ENCODE measurements around the gene PRR35. TPM values are rescaled to one million over a fixed set of nuclear protein-coding genes. Genes with fewer than 3 reads are reported as not detected.

PRR35 gene
- total RNA-seq, 1 experiment from 2014 or later: not detected

GRCh38 chr16:552171-552570 lies 8.0 kb upstream of the PRR35 start:
- Histone ChIP-seq H3K27ac (no peak overlapping the region), H3K4me3 (no peak overlapping the region), H3K9me3 (replicated peaks) (0 out of 2 replicates have a peak, but pooled peaks cover 3% of the 10 kb centered on the region), H3K4me1 (no peaks in the 10 kb centered on the region), H3K36me3 (peaks cover 37% of the 10 kb centered on the region), H3K27me3 (peaks cover under 1% of the 10 kb centered on the region; the same call in 1 of the 2 replicates)
- no peak for DNase-seq

GRCh38 chr16:553601-554296 lies 6.4 kb upstream of the PRR35 start:
- DNase-seq: no peak
- H3K27me3 ChIP-seq: peaks cover 14% of the 10 kb centered on the region; the same call in 1 of the 2 replicates
- no peak overlapping the region for H3K27ac ChIP-seq
- H3K9me3 ChIP-seq (replicated peaks): no peaks in the 10 kb centered on the region
- peaks cover 23% of the 10 kb centered on the region for H3K36me3 ChIP-seq
- H3K4me1 ChIP-seq: no peaks in the 10 kb centered on the region; the same call in 1 of the 2 replicates
- no peak overlapping the region for H3K4me3 ChIP-seq

- H3K4me1 ChIP-seq: no peaks in the 10 kb centered on the region; the same call in 1 of the 2 replicates
- H3K27ac ChIP-seq: no peak overlapping the region
- peaks cover 20% of the 10 kb centered on the region for H3K36me3 ChIP-seq
- no peak overlapping the region for H3K4me3 ChIP-seq
- DNase-seq: no peak
- H3K27me3 ChIP-seq: peaks cover 19% of the 10 kb centered on the region; the same call in 1 of the 2 replicates
- H3K9me3 ChIP-seq (replicated peaks): no peaks in the 10 kb centered on the region
These were observed 5.9 kb upstream of the PRR35 start for GRCh38 chr16:554297-554621.

GRCh38 chr16:554640-555365 lies 5.4 kb upstream of the PRR35 start:
- DNase-seq: no peak
- H3K36me3 ChIP-seq: peaks cover 15% of the 10 kb centered on the region
- H3K4me1 ChIP-seq: no peaks in the 10 kb centered on the region; the same call in 1 of the 2 replicates
- peaks cover 22% of the 10 kb centered on the region; the same call in 1 of the 2 replicates for H3K27me3 ChIP-seq
- no peak overlapping the region for H3K4me3 ChIP-seq
- no peak overlapping the region for H3K27ac ChIP-seq
- no peaks in the 10 kb centered on the region for H3K9me3 ChIP-seq (replicated peaks)

GRCh38 chr16:555528-556473 lies 4.4 kb upstream of the PRR35 start:
- Histone ChIP-seq H3K4me1 (no peaks in the 10 kb centered on the region; the same call in 1 of the 2 replicates), H3K9me3 (replicated peaks) (no peaks in the 10 kb centered on the region), H3K27ac (no peak overlapping the region), H3K27me3 (peaks cover 23% of the 10 kb centered on the region; the same call in 1 of the 2 replicates), H3K36me3 (peaks cover 12% of the 10 kb centered on the region), H3K4me3 (no peak overlapping the region)
- DNase-seq: no peak

- Histone ChIP-seq H3K36me3 (peaks cover 9% of the 10 kb centered on the region), H3K27ac (no peak overlapping the region), H3K4me3 (no peak overlapping the region), H3K9me3 (replicated peaks) (no peaks in the 10 kb centered on the region), H3K27me3 (peaks cover 31% of the 10 kb centered on the region), H3K4me1 (no peaks in the 10 kb centered on the region; the same call in 1 of the 2 replicates)
- no peak for DNase-seq
These were observed 3.6 kb upstream of the PRR35 start for GRCh38 chr16:556474-557173.

- Histone ChIP-seq H3K4me3 (no peak overlapping the region), H3K27me3 (peaks cover 39% of the 10 kb centered on the region), H3K36me3 (no peaks in the 10 kb centered on the region), H3K27ac (no peak overlapping the region), H3K4me1 (no peaks in the 10 kb centered on the region; the same call in 1 of the 2 replicates), H3K9me3 (replicated peaks) (no peaks in the 10 kb centered on the region)
- no peak for DNase-seq
These were observed 2.5 kb upstream of the PRR35 start for GRCh38 chr16:557463-558297.

GRCh38 chr16:558298-559020 lies 1.7 kb upstream of the PRR35 start:
- H3K27ac ChIP-seq: no peak overlapping the region
- peaks cover 44% of the 10 kb centered on the region for H3K27me3 ChIP-seq
- no peak overlapping the region for H3K4me3 ChIP-seq
- H3K4me1 ChIP-seq: peaks cover 2% of the 10 kb centered on the region; the same call in 1 of the 2 replicates
- no peak for DNase-seq
- no peaks in the 10 kb centered on the region for H3K36me3 ChIP-seq
- no peaks in the 10 kb centered on the region for H3K9me3 ChIP-seq (replicated peaks)

GRCh38 chr16:559021-559380 lies 1.2 kb upstream of the PRR35 start:
- Histone ChIP-seq H3K36me3 (no peaks in the 10 kb centered on the region), H3K4me3 (no peak overlapping the region), H3K9me3 (replicated peaks) (no peaks in the 10 kb centered on the region), H3K27ac (no peak overlapping the region), H3K27me3 (peaks cover 48% of the 10 kb centered on the region), H3K4me1 (peaks cover 5% of the 10 kb centered on the region; the same call in 1 of the 2 replicates)
- DNase-seq: no peak

- H3K27me3 ChIP-seq: peaks cover 51% of the 10 kb centered on the region
- H3K4me3 ChIP-seq: no peak overlapping the region
- no peak overlapping the region for H3K27ac ChIP-seq
- no peaks in the 10 kb centered on the region for H3K36me3 ChIP-seq
- H3K4me1 ChIP-seq: peaks cover 6% of the 10 kb centered on the region
- no peak for DNase-seq
- H3K9me3 ChIP-seq (replicated peaks): no peaks in the 10 kb centered on the region
These were observed 587 bp upstream of the PRR35 start for GRCh38 chr16:559411-560203.

- H3K36me3 ChIP-seq: no peaks in the 10 kb centered on the region
- H3K4me1 ChIP-seq: peaks cover 18% of the 10 kb centered on the region
- no peak for DNase-seq
- H3K4me3 ChIP-seq: no peak overlapping the region
- H3K27ac ChIP-seq: no peak overlapping the region
- H3K9me3 ChIP-seq (replicated peaks): no peaks in the 10 kb centered on the region
- peaks cover 61% of the 10 kb centered on the region for H3K27me3 ChIP-seq
These were observed 663 bp downstream of the PRR35 start for GRCh38 chr16:560701-561412.

GRCh38 chr16:561413-561794 lies 1.2 kb downstream of the PRR35 start:
- Histone ChIP-seq H3K4me3 (no peak overlapping the region), H3K27me3 (peaks cover 65% of the 10 kb centered on the region), H3K4me1 (peaks cover 23% of the 10 kb centered on the region), H3K27ac (no peak overlapping the region), H3K9me3 (replicated peaks) (no peaks in the 10 kb centered on the region), H3K36me3 (no peaks in the 10 kb centered on the region)
- no peak for DNase-seq

Data from SJCRH30 (cell line).